ENCODE data around the gene ERFE. TPM values are rescaled to one million over a fixed set of nuclear protein-coding genes. Genes with fewer than 3 reads are reported as not detected.

Gene ERFE
- polyA plus RNA-seq, 1 of the 3 experiments (the other 2 are of a cell fraction) = 1.3 TPM

- peaks cover 10% of the 10 kb centered on the region in 2 experiments; a peak in 3 of 4 replicates for H3K4me1 ChIP-seq (ENCODE audit: control insufficient read depth in 1 of 2, insufficient read depth in 2 of 2, low read depth in 1 of 2, low read length in 1 of 2)
- no peak overlapping the region for H3K9ac ChIP-seq
- DNase-seq = no peak
- 90% methylated on average over 4 of the region's 12 CpGs for WGBS (ENCODE audit: low lambda C conversion rate)
- H3K4me3 ChIP-seq (ENCODE audit: low read depth in 2 of 2, low read length in 1 of 2) = no peak overlapping the region
- H3K9me3 ChIP-seq = no peaks in the 10 kb centered on the region
- no peaks in the 10 kb centered on the region for H3K9me2 ChIP-seq
- no peak overlapping the region for H3K4me2 ChIP-seq
- H3K36me3 ChIP-seq (replicated peaks in 1 of 2; ENCODE audit: control insufficient read depth in 1 of 2, insufficient read depth in 2 of 2, low read length in 1 of 2) = no peaks in the 10 kb centered on the region
- no peaks in the 10 kb centered on the region for H3F3A ChIP-seq (replicated peaks; ENCODE audit: insufficient read depth)
- TF ChIP-seq FOXJ3 (CRISPR knock-in tag; IDR thresholded peaks at IDR 0.05) (no peak), NFIC (IDR thresholded peaks at IDR 0.05; ENCODE audit: borderline replicate concordance) (no peak), POLR2AphosphoS5 (IDR thresholded peaks at IDR 0.05; ENCODE audit: low read depth, low read length) (no peak), GABPA (IDR thresholded peaks at IDR 0.05; ENCODE audit: low read depth) (no peak), FOSL2 (IDR thresholded peaks at IDR 0.05; ENCODE audit: borderline replicate concordance, low read depth) (no peak), SMC3 (IDR thresholded peaks at IDR 0.05; ENCODE audit: low read depth, low read length) (no peak), TCF12 (IDR thresholded peaks at IDR 0.05) (no peak), SIN3A (IDR thresholded peaks at IDR 0.05; ENCODE audit: borderline replicate concordance, low read depth, low read length) (no peak), MXI1 (IDR thresholded peaks at IDR 0.05; ENCODE audit: low read depth, low read length) (no peak), FOXM1 (IDR thresholded peaks at IDR 0.05; ENCODE audit: low read depth) (no peak), GATA2 (CRISPR knock-in tag; IDR thresholded peaks at IDR 0.05) (no peak)
- TF ChIP-seq, protein P1, sequence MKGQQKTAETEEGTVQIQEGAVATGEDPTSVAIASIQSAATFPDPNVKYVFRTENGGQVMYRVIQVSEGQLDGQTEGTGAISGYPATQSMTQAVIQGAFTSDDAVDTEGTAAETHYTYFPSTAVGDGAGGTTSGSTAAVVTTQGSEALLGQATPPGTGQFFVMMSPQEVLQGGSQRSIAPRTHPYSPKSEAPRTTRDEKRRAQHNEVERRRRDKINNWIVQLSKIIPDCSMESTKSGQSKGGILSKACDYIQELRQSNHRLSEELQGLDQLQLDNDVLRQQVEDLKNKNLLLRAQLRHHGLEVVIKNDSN (IDR thresholded peaks at IDR 0.05; ENCODE audit: borderline replicate concordance, low read depth) = no peak
- TF ChIP-seq, protein P2, sequence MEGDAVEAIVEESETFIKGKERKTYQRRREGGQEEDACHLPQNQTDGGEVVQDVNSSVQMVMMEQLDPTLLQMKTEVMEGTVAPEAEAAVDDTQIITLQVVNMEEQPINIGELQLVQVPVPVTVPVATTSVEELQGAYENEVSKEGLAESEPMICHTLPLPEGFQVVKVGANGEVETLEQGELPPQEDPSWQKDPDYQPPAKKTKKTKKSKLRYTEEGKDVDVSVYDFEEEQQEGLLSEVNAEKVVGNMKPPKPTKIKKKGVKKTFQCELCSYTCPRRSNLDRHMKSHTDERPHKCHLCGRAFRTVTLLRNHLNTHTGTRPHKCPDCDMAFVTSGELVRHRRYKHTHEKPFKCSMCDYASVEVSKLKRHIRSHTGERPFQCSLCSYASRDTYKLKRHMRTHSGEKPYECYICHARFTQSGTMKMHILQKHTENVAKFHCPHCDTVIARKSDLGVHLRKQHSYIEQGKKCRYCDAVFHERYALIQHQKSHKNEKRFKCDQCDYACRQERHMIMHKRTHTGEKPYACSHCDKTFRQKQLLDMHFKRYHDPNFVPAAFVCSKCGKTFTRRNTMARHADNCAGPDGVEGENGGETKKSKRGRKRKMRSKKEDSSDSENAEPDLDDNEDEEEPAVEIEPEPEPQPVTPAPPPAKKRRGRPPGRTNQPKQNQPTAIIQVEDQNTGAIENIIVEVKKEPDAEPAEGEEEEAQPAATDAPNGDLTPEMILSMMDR (IDR thresholded peaks at IDR 0.05) = no peak
- no peaks in the 10 kb centered on the region for H3K27me3 ChIP-seq (ENCODE audit: insufficient read depth)
- no peak overlapping the region for H2AFZ ChIP-seq (ENCODE audit: low read depth)
- no peaks in the 10 kb centered on the region for H4K20me1 ChIP-seq (ENCODE audit: insufficient read depth)
- ChIA-PET CTCF (interaction anchor here (2.0 kb wide), 1 partner anchor 14 kb away, joined by 4 read pairs; no protein-coding TSS in a partner anchor), POLR2A (no interaction called here)
- no peaks in the 10 kb centered on the region for H3K79me2 ChIP-seq (ENCODE audit: insufficient read depth)
- no peak overlapping the region for H3K27ac ChIP-seq (ENCODE audit: low read depth in 2 of 2, low read length in 1 of 2)
Observed at GRCh38 chr2:238145851-238146250, 12.9 kb upstream of the ERFE start.

GRCh38 chr2:238146884-238147544 is 11.8 kb upstream of the ERFE start:
- WGBS (ENCODE audit: low lambda C conversion rate) = 81% methylated on average over 10 of the region's 13 CpGs
- H4K20me1 ChIP-seq (ENCODE audit: insufficient read depth) = no peaks in the 10 kb centered on the region
- no peak overlapping the region for H2AFZ ChIP-seq (ENCODE audit: low read depth)
- H3K27me3 ChIP-seq (ENCODE audit: insufficient read depth) = no peaks in the 10 kb centered on the region
- CTCF ChIA-PET = interaction anchor here (1.6 kb wide), 1 partner anchor 9 kb away, joined by 3 read pairs; no protein-coding TSS in a partner anchor
- H3K9ac ChIP-seq = no peak overlapping the region
- no peaks in the 10 kb centered on the region for H3K9me3 ChIP-seq
- no peaks in the 10 kb centered on the region for H3F3A ChIP-seq (replicated peaks; ENCODE audit: insufficient read depth)
- H3K27ac ChIP-seq (ENCODE audit: low read depth in 2 of 2, low read length in 1 of 2) = no peak overlapping the region
- no peak overlapping the region for H3K4me3 ChIP-seq (ENCODE audit: low read depth in 2 of 2, low read length in 1 of 2)
- peaks cover 7 to 10% of the 10 kb centered on the region in 2 experiments; a peak in 3 of 4 replicates for H3K4me1 ChIP-seq (ENCODE audit: control insufficient read depth in 1 of 2, insufficient read depth in 2 of 2, low read depth in 1 of 2, low read length in 1 of 2)
- H3K4me2 ChIP-seq = no peak overlapping the region
- no peak for DNase-seq
- TF ChIP-seq RAD21 (IDR thresholded peaks at IDR 0.05; ENCODE audit: low read length) (no peak), GATA2 (CRISPR knock-in tag; IDR thresholded peaks at IDR 0.05) (no peak), MEF2A (IDR thresholded peaks at IDR 0.05; ENCODE audit: borderline replicate concordance, low read depth) (no peak), CHD2 (IDR thresholded peaks at IDR 0.05; ENCODE audit: low read length, partially characterized antibody) (no peak), EP300 (IDR thresholded peaks at IDR 0.05; ENCODE audit: borderline replicate concordance in 1 of 2, low read depth in 1 of 2, low read length in 1 of 2) (no peak), FOSL2 (IDR thresholded peaks at IDR 0.05; ENCODE audit: borderline replicate concordance, low read depth) (no peak), NFIC (IDR thresholded peaks at IDR 0.05; ENCODE audit: borderline replicate concordance) (no peak), RFX5 (IDR thresholded peaks at IDR 0.05; ENCODE audit: low read length) (no peak), TEAD4 (IDR thresholded peaks at IDR 0.05; ENCODE audit: borderline replicate concordance, insufficient read depth) (no peak), RXRA (IDR thresholded peaks at IDR 0.05; ENCODE audit: borderline replicate concordance, low read depth) (no peak), RCOR1 (IDR thresholded peaks at IDR 0.05; ENCODE audit: low read length) (no peak), SMC3 (IDR thresholded peaks at IDR 0.05; ENCODE audit: low read depth, low read length) (no peak), JUND (IDR thresholded peaks at IDR 0.05) (no peak), SIN3A (IDR thresholded peaks at IDR 0.05; ENCODE audit: borderline replicate concordance, low read depth, low read length) (no peak), EZH2phosphoT487 (IDR thresholded peaks at IDR 0.05; ENCODE audit: borderline replicate concordance, low read depth) (no peak)
- TF ChIP-seq, protein P3, sequence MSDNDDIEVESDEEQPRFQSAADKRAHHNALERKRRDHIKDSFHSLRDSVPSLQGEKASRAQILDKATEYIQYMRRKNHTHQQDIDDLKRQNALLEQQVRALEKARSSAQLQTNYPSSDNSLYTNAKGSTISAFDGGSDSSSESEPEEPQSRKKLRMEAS (IDR thresholded peaks at IDR 0.05; ENCODE audit: low read depth) = no peak
- TF ChIP-seq, protein P4, sequence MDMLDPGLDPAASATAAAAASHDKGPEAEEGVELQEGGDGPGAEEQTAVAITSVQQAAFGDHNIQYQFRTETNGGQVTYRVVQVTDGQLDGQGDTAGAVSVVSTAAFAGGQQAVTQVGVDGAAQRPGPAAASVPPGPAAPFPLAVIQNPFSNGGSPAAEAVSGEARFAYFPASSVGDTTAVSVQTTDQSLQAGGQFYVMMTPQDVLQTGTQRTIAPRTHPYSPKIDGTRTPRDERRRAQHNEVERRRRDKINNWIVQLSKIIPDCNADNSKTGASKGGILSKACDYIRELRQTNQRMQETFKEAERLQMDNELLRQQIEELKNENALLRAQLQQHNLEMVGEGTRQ (IDR thresholded peaks at IDR 0.05; ENCODE audit: borderline replicate concordance, low read depth, low read length) = no peak
- H3K36me3 ChIP-seq (replicated peaks in 1 of 2; ENCODE audit: control insufficient read depth in 1 of 2, insufficient read depth in 2 of 2, low read length in 1 of 2) = no peaks in the 10 kb centered on the region
- H3K9me2 ChIP-seq = no peaks in the 10 kb centered on the region
- H3K79me2 ChIP-seq (ENCODE audit: insufficient read depth) = no peaks in the 10 kb centered on the region
- POLR2A ChIA-PET = no interaction called here
